A549 (cell line): Measurements from ENCODE around the gene ZNF511. TPM values are rescaled to one million over a fixed set of nuclear protein-coding genes. Genes with fewer than 3 reads are reported as not detected.

Source experiments
- ATAC-seq, 2 experiments: fragments of 200-7000 bp in 1 of 2; fragments of >200 bp in 1 of 2; cut with Nextera tagmentation in 1 of 2; cut with Tn5 transposase in 1 of 2; 3 replicates each; pipeline versions ENCODE4 v1.8.0 to v1.9.1; 2018 to 2020; ENCODE audit warnings: mild to moderate bottlenecking in 1 of 2, moderate library complexity in 1 of 2
- CTCF ChIA-PET: fragments of 300-600 bp; sonication (Branson Sonifier 250); formaldehyde crosslinking; extraction: SDS; loops from one replicate; lab custom pipeline; 2021; ENCODE audit warnings: antibody characterized with exemption, inconsistent platforms; lab: Yijun Ruan, JAX
- POLR2A ChIA-PET: fragments of 350-600 bp; formaldehyde crosslinking; extraction: SDS; loops from one replicate; lab custom pipeline; 2021; ENCODE audit warnings: antibody characterized with exemption, inconsistent platforms; lab: Yijun Ruan, JAX
- DNase-seq, 2 experiments: peaks; one replicate each; pipeline versions ENCODE4 v3.0.0 to v3.0.0-alpha.2; 2011 to 2016; ENCODE audit warnings: low read depth in 1 of 2, low spot score in 1 of 2
- FAIRE-seq: peaks from 2 replicates; lab custom pipeline; 2011; peaks lifted over from hg19 to GRCh38; lab: Jason Lieb, UNC
- H3K27ac ChIP-seq, 2 experiments: fragments of >200 bp; sonication (Bioruptor Twin); formaldehyde crosslinking; 3 replicates each; pipeline ENCODE4 v1.5.1; 2016 to 2017
- H3K4me1 ChIP-seq: fragments of >200 bp; sonication (Bioruptor Twin); formaldehyde crosslinking; 3 replicates; pipeline ENCODE4 v1.6.1; 2016
- H3K4me2 ChIP-seq: fragments of >200 bp; sonication (Bioruptor Twin); formaldehyde crosslinking; 3 replicates; pipeline ENCODE4 v1.6.1; 2016
- H3K4me3 ChIP-seq: fragments of >200 bp; sonication (Bioruptor Twin); formaldehyde crosslinking; 3 replicates; pipeline ENCODE4 v1.5.1; 2016
- H3K9me3 ChIP-seq: fragments of >200 bp; sonication (Bioruptor Twin); formaldehyde crosslinking; 3 replicates; pipeline ENCODE4 v1.6.1; 2016
- ATOH8 ChIP-seq: fragments of 250-450 bp; sonication (Bioruptor Pico); IDR thresholded peaks from 2 replicates; pipeline ENCODE4 v1.5.0; 2020; ENCODE audit warnings: low read depth, mild to moderate bottlenecking, moderate library complexity
- BCL3 ChIP-seq: fragments of >200 bp; sonication (Bioruptor Twin); formaldehyde crosslinking; IDR thresholded peaks from 3 replicates; pipeline ENCODE4 v1.6.1; 2016
- BHLHE40 ChIP-seq: IDR thresholded peaks from 2 replicates; pipeline ENCODE4 v1.6.1; 2012; ENCODE audit warnings: low read depth, low read length, inconsistent platforms
- CBX8 ChIP-seq: fragments of 200-600 bp; sonication (generic); IDR thresholded peaks from 2 replicates; pipeline ENCODE4 v1.6.1; 2016
- CTCF ChIP-seq: fragments of >200 bp; sonication (Bioruptor Twin); formaldehyde crosslinking; IDR thresholded peaks from 3 replicates; pipeline ENCODE4 v1.5.1; 2016
- EHMT2 ChIP-seq: fragments of 200-600 bp; sonication (generic); IDR thresholded peaks from 2 replicates; pipeline ENCODE4 v1.6.1; 2016; ENCODE audit warnings: antibody characterized with exemption, low read depth, mild to moderate bottlenecking, moderate library complexity
- ELK1 ChIP-seq: fragments of 150-350 bp; IDR thresholded peaks from 2 replicates; pipeline ENCODE4 v1.6.1; 2014; ENCODE audit warnings: low read depth, mild to moderate bottlenecking, low read length
- EP300 ChIP-seq, 2 experiments: fragments of >200 bp; sonication (Bioruptor Twin); formaldehyde crosslinking; IDR thresholded peaks; 2 replicates in 1 of 2; 3 replicates in 1 of 2; pipeline ENCODE4 v1.6.1; 2016 to 2017
- ESRRA ChIP-seq: fragments of 150-350 bp; IDR thresholded peaks from 2 replicates; pipeline ENCODE4 v1.6.1; 2014; ENCODE audit warnings: mild to moderate bottlenecking, low read length, borderline replicate concordance
- HMGXB4 ChIP-seq: fragments of 250-450 bp; sonication (Bioruptor Pico); IDR thresholded peaks from 2 replicates; pipeline ENCODE4 v1.5.0; 2021; ENCODE audit warnings: mild to moderate bottlenecking, moderate library complexity, borderline replicate concordance
- HOXA7 ChIP-seq: fragments of 250-450 bp; sonication (Bioruptor Pico); IDR thresholded peaks from 2 replicates; pipeline ENCODE4 v1.5.0; 2020; ENCODE audit warnings: mild to moderate bottlenecking, moderate library complexity
- HOXB13 ChIP-seq: fragments of 250-450 bp; sonication (Bioruptor Pico); IDR thresholded peaks from 2 replicates; pipeline ENCODE4 v1.5.0; 2020; ENCODE audit warnings: low read depth, mild to moderate bottlenecking, moderate library complexity
- HOXB5 ChIP-seq: fragments of 250-450 bp; sonication (Bioruptor Pico); IDR thresholded peaks from 2 replicates; pipeline ENCODE4 v1.5.0; 2020; ENCODE audit warnings: mild to moderate bottlenecking, moderate library complexity
- KDM1A ChIP-seq: fragments of 200-600 bp; sonication (generic); IDR thresholded peaks from 2 replicates; pipeline ENCODE4 v1.6.1; 2016; ENCODE audit warnings: low read depth, mild to moderate bottlenecking
- MAX ChIP-seq: IDR thresholded peaks from 2 replicates; pipeline ENCODE4 v1.6.1; 2012
- MYC ChIP-seq: IDR thresholded peaks from 2 replicates; pipeline ENCODE4 v1.6.1; 2012; ENCODE audit warnings: mild to moderate bottlenecking, inconsistent platforms, low read length, improper control_type of control experiment, borderline replicate concordance
- NPAS2 ChIP-seq: fragments of 250-450 bp; sonication (Bioruptor Pico); IDR thresholded peaks from 2 replicates; pipeline ENCODE4 v1.8.0; 2022; ENCODE audit warnings: mild to moderate bottlenecking, moderate library complexity, borderline replicate concordance
- RAD21 ChIP-seq, 2 experiments: fragments of >200 bp in 1 of 2; sonication (Bioruptor Twin) in 1 of 2; formaldehyde crosslinking in 1 of 2; IDR thresholded peaks in 1 of 2; conservative IDR thresholded peaks in 1 of 2; 2 replicates in 1 of 2; 3 replicates in 1 of 2; pipeline ENCODE4 v1.6.1; 2012 to 2018; ENCODE audit warnings: inconsistent platforms in 1 of 2
- REST ChIP-seq: fragments of 200-600 bp; sonication (generic); IDR thresholded peaks from 2 replicates; pipeline ENCODE4 v1.6.1; 2016; ENCODE audit warnings: antibody characterized with exemption, mild to moderate bottlenecking, moderate library complexity
- RNF2 ChIP-seq: fragments of 200-600 bp; sonication (generic); IDR thresholded peaks from 2 replicates; pipeline ENCODE4 v1.6.1; 2016; ENCODE audit warnings: low read depth, mild to moderate bottlenecking, antibody characterized with exemption, moderate library complexity, borderline replicate concordance
- SMC3 ChIP-seq: fragments of >200 bp; sonication (Bioruptor Twin); formaldehyde crosslinking; IDR thresholded peaks from 3 replicates; pipeline ENCODE4 v1.6.1; 2018; ENCODE audit warnings: inconsistent platforms
- TFCP2L1 ChIP-seq: fragments of 250-450 bp; sonication (Bioruptor Pico); IDR thresholded peaks from 2 replicates; pipeline ENCODE4 v1.5.0; 2021; ENCODE audit warnings: mild to moderate bottlenecking
- TP53 ChIP-seq: fragments of 250-450 bp; sonication (Bioruptor Pico); IDR thresholded peaks from 2 replicates; pipeline ENCODE4 v1.5.0; 2021; ENCODE audit warnings: mild to moderate bottlenecking, moderate library complexity
- ZNF302 ChIP-seq: fragments of 250-450 bp; sonication (Bioruptor Pico); IDR thresholded peaks from 2 replicates; pipeline ENCODE4 v1.9.0; 2021; ENCODE audit warnings: inconsistent platforms, mild to moderate bottlenecking, moderate library complexity
- WGBS: methylation state at CpG from one replicate; pipeline ENCODE4 v1.1.6; 2017; ENCODE audit errors: missing lambda C conversion rate; 5-methylcytosine and 5-hydroxymethylcytosine counted together
- polyA plus RNA-seq, 4 experiments: library from polyadenylated mRNA; depleted of rRNA in 3 of 4; stranded (reverse); fragments of >200 nt; fragmentation: RNase III in 1 of 4; extraction: RNeasy Plus Mini Kit Qiagen cat#74134 plus additional on column Dnase treatment in 1 of 4; gene quantifications; 2 replicates in 3 of 4; 3 replicates in 1 of 4; pipeline ENCODE4 v1.2.3, GENCODE V29; 2011 to 2017

Gene ZNF511
- polyA plus RNA-seq, 2 of the 4 experiments (the other 2 are of a cell fraction) = 40.2 to 43.6 TPM

GRCh38 chr10:133281628-133282372 lies 26.9 kb upstream of the ZNF511 start:
- WGBS = 91% methylated on average over 23 of the region's 38 CpGs
- CTCF ChIA-PET = interaction anchor here (0.6 to 2.8 kb wide), 5 partner anchors 10 to 317 kb away, joined by 3 to 10 read pairs (median 3); no protein-coding TSS in a partner anchor
- no peak for FAIRE-seq
- no peak for DNase-seq
- Histone ChIP-seq H3K4me3 (no peak overlapping the region), H3K4me1 (peaks cover 4% of the 10 kb centered on the region; the same call in 1 of the 3 replicates), H3K27ac (no peak overlapping the region), H3K4me2 (no peak overlapping the region), H3K9me3 (no peaks in the 10 kb centered on the region)
- POLR2A ChIA-PET = no interaction called here
- no peak for ATAC-seq
- TF ChIP-seq EHMT2 (no peak), NPAS2 (CRISPR knock-in tag) (no peak), ZNF302 (CRISPR knock-in tag) (no peak), MYC (no peak), ESRRA (no peak), HOXB5 (CRISPR knock-in tag) (no peak), CBX8 (no peak), BCL3 (no peak), EP300 (IDR thresholded peaks at IDR 0.05) (no peak), SMC3 (no peak)

- peaks cover 4% of the 10 kb centered on the region; the same call in 1 of the 3 replicates for H3K4me1 ChIP-seq
- no peak overlapping the region for H3K4me3 ChIP-seq
- H3K27ac ChIP-seq = no peak overlapping the region
- DNase-seq (no peak), ATAC-seq (no peak), FAIRE-seq (no peak)
- ChIA-PET POLR2A (no interaction called here), CTCF (interaction anchor here (0.5 to 2.8 kb wide), 3 partner anchors 10 to 54 kb away, joined by 3 to 10 read pairs (median 3); no protein-coding TSS in a partner anchor)
- H3K9me3 ChIP-seq = no peaks in the 10 kb centered on the region
- H3K4me2 ChIP-seq = no peak overlapping the region
- 91% methylated on average over 19 of the region's 24 CpGs for WGBS
- TF ChIP-seq CTCF (no peak), TFCP2L1 (CRISPR knock-in tag) (no peak), REST (no peak), ATOH8 (CRISPR knock-in tag) (no peak), HMGXB4 (CRISPR knock-in tag) (no peak), HOXB13 (CRISPR knock-in tag) (no peak), BHLHE40 (no peak), KDM1A (no peak), TP53 (CRISPR knock-in tag) (no peak), RAD21 (conservative IDR thresholded peaks at IDR 0.05 in 1 of 2, IDR thresholded peaks at IDR 0.05 in 1 of 2) (no peak), ELK1 (no peak), HOXA7 (no peak), MAX (no peak), RNF2 (no peak)
These were observed 25.8 kb upstream of the ZNF511 start for GRCh38 chr10:133282846-133283390.
